Right lobe of liver (tissue), 4 donors: Measurements from ENCODE around the gene UBN2.
"Not testable (repeated sequence)": the region's sequence is repeated elsewhere in the genome, so short reads cannot be mapped to it uniquely, and the experiment has no call there.

ENCODE experiments used
- CTCF ChIP-seq, 4 donors: fragments of 200-600 bp in 3 of 4; fragments of 450-650 bp in 1 of 4; IDR thresholded peaks; one replicate each; pipeline versions ENCODE4 v1.5.1 to v1.8.0; 2016 to 2022; ENCODE audit warnings: antibody characterized with exemption in 4 of 4, mild to moderate bottlenecking in 2 of 4
- POLR2A ChIP-seq: fragments of 450-650 bp; IDR thresholded peaks from one replicate; pipeline ENCODE4 v1.6.1; 2017; ENCODE audit warnings: antibody characterized with exemption, mild to moderate bottlenecking
- donor health status: DM: no; HTN: no; CAD: no.
- donor health status: DM: no; HTN: no; CAD: no.
- donor health status: DM: no; HTN: yes; CAD: no.

DNA sequence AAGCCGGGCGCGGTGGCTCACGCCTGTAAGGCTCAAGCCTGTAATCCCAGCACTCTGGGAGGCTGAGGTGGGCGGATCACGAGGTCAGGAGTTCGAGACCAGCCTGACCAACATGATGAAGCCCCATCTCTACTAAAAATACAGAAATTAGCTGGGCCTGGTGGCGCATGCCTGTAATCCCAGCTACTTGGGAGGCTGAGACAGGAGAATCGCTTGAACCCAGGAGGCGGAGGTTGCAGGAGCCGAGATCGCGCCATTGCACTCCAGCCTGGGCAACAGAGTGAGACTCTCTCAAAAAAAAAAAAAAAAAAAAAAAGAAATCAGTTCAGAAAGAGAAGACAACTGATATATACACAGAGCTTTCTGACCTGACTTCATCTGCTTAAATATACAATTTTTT is 102.4 kb downstream of the UBN2 start:
- not testable (repeated sequence) for TF ChIP-seq POLR2A; CTCF (IDR thresholded peaks at IDR 0.05)
